ENCODE measurements around the gene RIN3. TPM values are rescaled to one million over a fixed set of nuclear protein-coding genes. Genes with fewer than 3 reads are reported as not detected.
A peak's percentile ranks its signal among the peaks of the same experiment; 100 is the strongest.

The RIN3 gene
- total and polyA plus RNA-seq, 2 of the 4 experiments (the other 2 are of a cell fraction): 2.5 to 11.1 TPM

- no peak for ATAC-seq (ENCODE audit: low read depth)
- Histone ChIP-seq H3K14ac (replicated peaks; ENCODE audit: low read depth, low read length) (peak overlapping the region; percentile 48; the same call in 1 of the 2 replicates), H3K4me3 (ENCODE audit: insufficient read depth, low read depth, low read length) (no peak overlapping the region), H3K9ac (ENCODE audit: low read depth, low read length) (no peak overlapping the region), H4K5ac (ENCODE audit: low read depth, low read length) (no peak overlapping the region), H4K8ac (ENCODE audit: low read depth in 2 of 2, low read length in 2 of 2) (no peak overlapping the region; a peak in 1 of 4 replicates), H2AK9ac (replicated peaks; ENCODE audit: low read depth, low read length, poor library complexity) (no peak overlapping the region), H3K4ac (ENCODE audit: low read depth, low read length) (peak overlapping the region; percentile 40; the same call in 1 of the 2 replicates), H4K20me1 (ENCODE audit: insufficient read depth, low read length) (no peaks in the 10 kb centered on the region), H3K56ac (ENCODE audit: extremely low read depth, insufficient read depth, low read length) (no peak overlapping the region), H2BK20ac (ENCODE audit: low read depth, low read length) (peak overlapping the region; percentile 25; the same call in 1 of the 2 replicates), H2BK15ac (ENCODE audit: low read depth, low read length) (no peak overlapping the region; the same call in 2 of the 3 replicates), H2AK5ac (ENCODE audit: low read depth, low read length) (peak overlapping the region; percentile 84), H3K18ac (ENCODE audit: low read depth, low read length) (no peak overlapping the region), H3K36me3 (ENCODE audit: control insufficient read depth, insufficient read depth, low read length) (peaks cover 43% of the 10 kb centered on the region; the same call in 1 of the 2 replicates), H2BK120ac (ENCODE audit: low read depth, low read length) (peak overlapping the region; percentile 18), H2BK5ac (ENCODE audit: low read depth, low read length, poor library complexity, severe bottlenecking) (peak overlapping the region; percentile 3), H3K79me1 (ENCODE audit: low read depth in 1 of 2, low read length in 2 of 2) (peaks cover 14 to 30% of the 10 kb centered on the region in 2 experiments), H3K4me1 (ENCODE audit: control insufficient read depth, insufficient read depth, low read length) (peaks cover under 1% of the 10 kb centered on the region), H4K91ac (ENCODE audit: insufficient read depth, low read depth, low read length) (peak overlapping the region; percentile 38; the same call in 1 of the 2 replicates), H3K27me3 (ENCODE audit: control insufficient read depth, insufficient read depth, low read length) (no peaks in the 10 kb centered on the region), H3K4me2 (ENCODE audit: low read depth, low read length) (no peak overlapping the region), H3K23ac (ENCODE audit: low read depth, low read length) (no peak overlapping the region), H3K27ac (ENCODE audit: insufficient read depth, low read length) (no peak overlapping the region), H3K9me1 (ENCODE audit: insufficient read depth, low read length) (peaks cover 30% of the 10 kb centered on the region), H3K9me3 (ENCODE audit: control insufficient read depth, insufficient read depth, low read length) (no peaks in the 10 kb centered on the region), H2AFZ (replicated peaks; ENCODE audit: low read length, poor library complexity) (peak overlapping the region; percentile 26)
- ChIA-PET POLR2A (ENCODE audit: unreplicated experiment) (no interaction called here), CTCF (no interaction called here)
- TF ChIP-seq CTCF (conservative IDR thresholded peaks at IDR 0.05; ENCODE audit: low read depth, low read length): no peak
- no peak for TF ChIP-seq RAD21 (IDR thresholded peaks at IDR 0.05; ENCODE audit: low read length)
- no peak for TF ChIP-seq CEBPB (IDR thresholded peaks at IDR 0.05; ENCODE audit: low read depth, low read length)
- TF ChIP-seq RFX5 (IDR thresholded peaks at IDR 0.05; ENCODE audit: low read depth, low read length): no peak
- TF ChIP-seq MXI1 (IDR thresholded peaks at IDR 0.05; ENCODE audit: borderline replicate concordance, low read depth, low read length): no peak
- no peak for TF ChIP-seq MAZ (IDR thresholded peaks at IDR 0.05; ENCODE audit: borderline replicate concordance, low read depth, low read length)
- TF ChIP-seq SMC3 (IDR thresholded peaks at IDR 0.05; ENCODE audit: low read depth, low read length): no peak
- TF ChIP-seq MAFK (IDR thresholded peaks at IDR 0.05; ENCODE audit: low read depth, low read length): no peak
- no peak for TF ChIP-seq BHLHE40 (IDR thresholded peaks at IDR 0.05; ENCODE audit: low read depth, low read length)
- TF ChIP-seq RCOR1 (IDR thresholded peaks at IDR 0.05; ENCODE audit: insufficient replicate concordance, low read length): no peak
- no peak for TF ChIP-seq USF2 (IDR thresholded peaks at IDR 0.05; ENCODE audit: low read depth, low read length)
- no peak for TF ChIP-seq NFE2L2 (IDR thresholded peaks at IDR 0.05; ENCODE audit: low read depth, low read length)
- no peak for TF ChIP-seq ELK1 (IDR thresholded peaks at IDR 0.05; ENCODE audit: borderline replicate concordance, low read depth, low read length)
- TF ChIP-seq POLR2A (IDR thresholded peaks at IDR 0.05; ENCODE audit: low read depth, low read length): no peak
- TF ChIP-seq CHD1 (IDR thresholded peaks at IDR 0.05; ENCODE audit: low read depth, low read length): no peak
- in situ Hi-C loops (cut with MboI; ENCODE audit: low sequenced_read_pairs) (no loop called here), intact Hi-C loops (cut with micrococcal nuclease) (no loop called here), dilution Hi-C loops (cut with HindIII; ENCODE audit: low sequenced_read_pairs, unreplicated experiment) (no loop called here)
- DNase-seq: no peak
- BruUV-seq (replicated peaks): no TSS peak
- 95% methylated on average over 8 of the region's 13 CpGs; no CpG with 5 or more reads in 1 of the 2 experiments for WGBS, 2 experiments (ENCODE audit: extremely low coverage in 2 of 2, insufficient read length in 1 of 2)
These were observed 142.0 kb downstream of the RIN3 start for GRCh38 chr14:92655419-92656201.
